CD4-positive, alpha-beta T cell (primary cell): ENCODE data around the gene MAPK8IP2. TPM values are rescaled to one million over a fixed set of nuclear protein-coding genes. Genes with fewer than 3 reads are reported as not detected.
"Not testable (repeated sequence)": the region's sequence is repeated elsewhere in the genome, so short reads cannot be mapped to it uniquely, and the experiment has no call there.

Source experiments
- ATAC-seq: fragments of 200-7000 bp; cut with Tn5 transposase; one replicate; pipeline ENCODE4 v1.10.0; 2022; ENCODE audit warnings: mild to moderate bottlenecking; ENCODE audit not compliant: poor library complexity
- CTCF ChIA-PET: fragments of 350-600 bp; sonication (Branson Sonifier 250); formaldehyde crosslinking; loops from one replicate; lab custom pipeline; 2021; ENCODE audit warnings: antibody characterized with exemption, inconsistent platforms; lab: Charles Lee
- POLR2A ChIA-PET: fragments of 350-600 bp; sonication (Branson Sonifier 250); formaldehyde crosslinking; loops from one replicate; lab custom pipeline; 2021; ENCODE audit warnings: antibody characterized with exemption, inconsistent platforms; lab: Charles Lee
- DNase-seq, 14 experiments: peaks; one replicate each; pipeline ENCODE4 v3.0.0-alpha.2; 2013 to 2020; ENCODE audit warnings: mixed read lengths in 2 of 14
- H3K27ac ChIP-seq, 2 donors: one replicate each; pipeline versions ENCODE4 v1.5.1 to v1.7.0; 2013; ENCODE audit warnings: low read length in 2 of 2, low read depth in 1 of 2, mild to moderate bottlenecking in 1 of 2
- H3K27me3 ChIP-seq, 2 experiments: 1 replicate in 1 of 2; 2 replicates in 1 of 2; pipeline versions ENCODE4 v1.6.1 to v1.7.0; 2013; ENCODE audit warnings: low read length in 2 of 2, control low read depth in 1 of 2, mild to moderate bottlenecking in 1 of 2, moderate library complexity in 1 of 2; ENCODE audit not compliant: insufficient read depth in 2 of 2, control insufficient read depth in 1 of 2
- H3K36me3 ChIP-seq: one replicate; pipeline ENCODE4 v1.6.1; 2013; ENCODE audit warnings: low read length, control low read depth; ENCODE audit not compliant: insufficient read depth
- H3K4me1 ChIP-seq: one replicate; pipeline ENCODE4 v1.6.1; 2013; ENCODE audit warnings: low read length, control low read depth; ENCODE audit not compliant: insufficient read depth
- H3K4me3 ChIP-seq: one replicate; pipeline ENCODE4 v1.5.1; 2013; ENCODE audit warnings: mild to moderate bottlenecking, low read length, moderate library complexity
- H3K9me3 ChIP-seq, 2 experiments: 1 replicate in 1 of 2; 2 replicates in 1 of 2; pipeline versions ENCODE4 v1.6.1 to v1.7.0; 2013; ENCODE audit warnings: low read length in 2 of 2, mild to moderate bottlenecking in 2 of 2, control low read depth in 1 of 2, moderate library complexity in 1 of 2; ENCODE audit not compliant: control insufficient read depth in 1 of 2, insufficient read depth in 1 of 2
- H3K27ac Mint-ChIP-seq: one replicate; pipeline ENCODE4 v1.8.0; 2020; ENCODE audit warnings: mixed read lengths
- H3K27me3 Mint-ChIP-seq: one replicate; pipeline ENCODE4 v1.8.0; 2021; ENCODE audit warnings: mixed read lengths
- H3K36me3 Mint-ChIP-seq: one replicate; pipeline ENCODE4 v1.8.0; 2021; ENCODE audit warnings: low read depth, mixed read lengths
- H3K4me1 Mint-ChIP-seq: one replicate; pipeline ENCODE4 v1.8.0; 2021; ENCODE audit warnings: low read depth, mixed read lengths
- H3K4me3 Mint-ChIP-seq: one replicate; pipeline ENCODE4 v1.8.0; 2020; ENCODE audit warnings: mild to moderate bottlenecking, mixed read lengths
- H3K9me3 Mint-ChIP-seq: one replicate; pipeline ENCODE4 v1.8.0; 2020; ENCODE audit warnings: mixed read lengths
- intact Hi-C, 2 experiments: fragments of 100-400 bp; cut with DNase I in 1 of 2; cut with micrococcal nuclease in 1 of 2; formaldehyde crosslinking; loops; one replicate each; pipeline versions ENCODE4 v1.15.1 to v1.9.0; 2023 to 2025; cut with DNase I, micrococcal nuclease
- total RNA-seq, 174 experiments: library from RNA in 2 of 174; stranded (reverse) in 2 of 174; gene quantifications; one replicate each; pipeline ENCODE4 v1.2.3 and lab custom pipeline; 2021 to 2026
- TF ChIP-seq, protein P1 (sequence below): fragments of 200-600 bp; IDR thresholded peaks from one replicate; pipeline ENCODE4 v1.8.0; 2022; ENCODE audit warnings: antibody characterized with exemption, mild to moderate bottlenecking

The MAPK8IP2 gene
- total RNA-seq, 2 experiments from 2014 or later = 0.31 to 0.52 TPM

DNA sequence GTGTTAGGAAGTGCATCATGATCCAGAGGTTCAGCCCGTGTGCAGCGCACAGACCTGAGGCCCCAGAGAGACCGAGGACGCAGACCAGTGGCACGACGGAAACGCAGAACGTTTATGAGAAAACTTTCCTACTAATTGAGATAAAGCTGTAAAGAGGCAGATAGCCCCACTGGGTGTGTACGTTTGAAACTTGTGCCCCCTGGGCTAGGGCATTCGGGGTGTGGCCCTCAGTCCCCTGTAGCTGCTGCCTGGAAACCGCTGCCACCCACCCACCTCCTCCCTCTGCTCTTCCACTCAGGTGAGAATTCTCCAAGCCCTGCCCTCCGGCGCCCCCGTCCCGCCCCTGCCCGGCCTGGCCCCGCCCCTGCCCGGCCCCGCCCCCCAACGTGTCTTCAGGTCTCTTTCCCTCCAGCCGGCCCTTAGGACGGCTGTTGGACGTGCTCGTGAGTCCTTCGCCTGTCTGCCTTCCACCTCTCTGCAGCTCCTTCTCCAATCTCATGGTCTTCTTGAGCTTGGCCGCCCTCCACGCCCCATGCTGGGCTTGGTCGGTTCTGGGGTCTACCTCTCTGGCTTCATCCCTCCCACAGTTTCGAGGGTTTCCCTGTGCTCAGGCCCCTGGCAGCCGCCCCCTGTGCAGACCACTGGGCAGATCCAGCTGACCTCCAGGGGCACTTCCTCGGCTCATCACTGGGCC is 12.1 kb downstream of the MAPK8IP2 start:
- Histone ChIP-seq H3K4me1 (peaks cover 4% of the 10 kb centered on the region), H3K9me3 (no peaks in the 10 kb centered on the region), H3K27me3 (peaks cover 0 to 5% of the 10 kb centered on the region in 2 experiments), H3K27ac (no peak overlapping the region), H3K36me3 (no peaks in the 10 kb centered on the region), H3K4me3 (no peak overlapping the region)
- ChIA-PET CTCF (interaction anchor here (1.2 kb wide), 1 partner anchor 87 kb away, joined by 4 read pairs; the partner anchor contains the start of gene SCO2), POLR2A (no interaction called here)
- intact Hi-C loops = loop anchor here in 1 of 2 experiments (10.0 kb wide), 1 partner anchor 338 kb away; the partner anchor contains the start of gene MAPK11
- H3K4me1 Mint-ChIP-seq = no peaks in the 10 kb centered on the region
- ATAC-seq (peak; percentile 32), DNase-seq (peak in 2 of 14 experiments; percentile 22 to 24)
- H3K9me3 Mint-ChIP-seq = no peaks in the 10 kb centered on the region
- peaks cover 26% of the 10 kb centered on the region for H3K27me3 Mint-ChIP-seq
- TF ChIP-seq, protein P1, sequence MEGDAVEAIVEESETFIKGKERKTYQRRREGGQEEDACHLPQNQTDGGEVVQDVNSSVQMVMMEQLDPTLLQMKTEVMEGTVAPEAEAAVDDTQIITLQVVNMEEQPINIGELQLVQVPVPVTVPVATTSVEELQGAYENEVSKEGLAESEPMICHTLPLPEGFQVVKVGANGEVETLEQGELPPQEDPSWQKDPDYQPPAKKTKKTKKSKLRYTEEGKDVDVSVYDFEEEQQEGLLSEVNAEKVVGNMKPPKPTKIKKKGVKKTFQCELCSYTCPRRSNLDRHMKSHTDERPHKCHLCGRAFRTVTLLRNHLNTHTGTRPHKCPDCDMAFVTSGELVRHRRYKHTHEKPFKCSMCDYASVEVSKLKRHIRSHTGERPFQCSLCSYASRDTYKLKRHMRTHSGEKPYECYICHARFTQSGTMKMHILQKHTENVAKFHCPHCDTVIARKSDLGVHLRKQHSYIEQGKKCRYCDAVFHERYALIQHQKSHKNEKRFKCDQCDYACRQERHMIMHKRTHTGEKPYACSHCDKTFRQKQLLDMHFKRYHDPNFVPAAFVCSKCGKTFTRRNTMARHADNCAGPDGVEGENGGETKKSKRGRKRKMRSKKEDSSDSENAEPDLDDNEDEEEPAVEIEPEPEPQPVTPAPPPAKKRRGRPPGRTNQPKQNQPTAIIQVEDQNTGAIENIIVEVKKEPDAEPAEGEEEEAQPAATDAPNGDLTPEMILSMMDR = no peak
- H3K36me3 Mint-ChIP-seq = no peaks in the 10 kb centered on the region
- no peak overlapping the region for H3K4me3 Mint-ChIP-seq
- no peak overlapping the region for H3K27ac Mint-ChIP-seq

- DNase-seq = no peak
- Histone ChIP-seq H3K36me3 (no peaks in the 10 kb centered on the region), H3K27me3 (peaks cover 0 to 5% of the 10 kb centered on the region in 2 experiments), H3K4me1 (peaks cover 4% of the 10 kb centered on the region), H3K9me3 (no peaks in the 10 kb centered on the region), H3K4me3 (no peak overlapping the region), H3K27ac (no peak overlapping the region)
- H3K9me3 Mint-ChIP-seq = no peaks in the 10 kb centered on the region
- no peaks in the 10 kb centered on the region for H3K36me3 Mint-ChIP-seq
- ChIA-PET POLR2A (no interaction called here), CTCF (interaction anchor here (1.2 kb wide), 1 partner anchor 88 kb away, joined by 4 read pairs; the partner anchor contains the start of gene SCO2)
- H3K4me1 Mint-ChIP-seq = no peaks in the 10 kb centered on the region
- intact Hi-C loops = loop anchor here in 1 of 2 experiments (10.0 kb wide), 1 partner anchor 339 kb away; the partner anchor contains the start of gene MAPK11
- ATAC-seq = no peak
- H3K27me3 Mint-ChIP-seq = peaks cover 23% of the 10 kb centered on the region
- TF ChIP-seq, protein P1 = no peak
- no peak overlapping the region for H3K4me3 Mint-ChIP-seq
- no peak overlapping the region for H3K27ac Mint-ChIP-seq
Observed at GRCh38 chr22:50613291-50613981, 12.8 kb downstream of the MAPK8IP2 start.

- CTCF ChIA-PET, H3K27ac Mint-ChIP-seq, H3K4me3 ChIP-seq: not testable (repeated sequence)
Observed at GRCh38 chr22:50614296-50614695, 13.7 kb downstream of the MAPK8IP2 start.

More at GRCh38 chr22:50614296-50614695, 13.7 kb downstream of the MAPK8IP2 start:
- H3K9me3 Mint-ChIP-seq, H3K36me3 Mint-ChIP-seq, H3K27me3 ChIP-seq, H3K27ac ChIP-seq, H3K4me3 Mint-ChIP-seq, POLR2A ChIA-PET, H3K9me3 ChIP-seq, ATAC-seq, H3K4me1 ChIP-seq, H3K4me1 Mint-ChIP-seq, DNase-seq, H3K36me3 ChIP-seq: not testable (repeated sequence)
- peaks cover 20% of the 10 kb centered on the region for H3K27me3 Mint-ChIP-seq
- intact Hi-C loops = loop anchor here in 1 of 2 experiments (10.0 kb wide), 1 partner anchor 339 kb away; the partner anchor contains the start of gene MAPK11
